GM12873 (cell line): ENCODE data around the gene IFT27.

Source experiments
- TF ChIP-seq, protein P1 (sequence below): IDR thresholded peaks from 2 replicates; pipeline ENCODE4 v1.5.1; 2012; ENCODE audit warnings: low read depth, mild to moderate bottlenecking, moderate library complexity, low read length, control low read depth; ENCODE audit not compliant: insufficient read depth; ENCODE audit errors: missing control alignments

Gene IFT27

DNA sequence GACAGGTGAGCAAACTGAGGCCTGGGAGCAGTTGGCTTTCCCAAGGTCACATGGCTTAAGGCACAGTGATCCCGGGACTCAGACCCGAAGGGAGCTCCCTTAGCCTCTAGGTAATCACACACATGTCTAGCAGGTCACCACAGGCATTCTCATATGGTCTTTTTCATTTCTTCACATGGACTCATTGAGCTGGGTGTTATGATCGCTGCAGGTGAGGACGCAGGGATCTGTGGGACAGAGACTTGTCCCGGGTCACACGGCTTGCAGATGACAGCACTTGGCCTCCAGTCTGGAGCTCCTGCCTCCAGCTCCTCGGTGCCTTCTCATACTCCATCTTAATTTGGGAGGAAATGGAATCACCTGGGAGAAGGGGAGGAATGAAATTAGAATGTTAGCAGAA lies 48.8 kb downstream of the IFT27 start:
- TF ChIP-seq, protein P1, sequence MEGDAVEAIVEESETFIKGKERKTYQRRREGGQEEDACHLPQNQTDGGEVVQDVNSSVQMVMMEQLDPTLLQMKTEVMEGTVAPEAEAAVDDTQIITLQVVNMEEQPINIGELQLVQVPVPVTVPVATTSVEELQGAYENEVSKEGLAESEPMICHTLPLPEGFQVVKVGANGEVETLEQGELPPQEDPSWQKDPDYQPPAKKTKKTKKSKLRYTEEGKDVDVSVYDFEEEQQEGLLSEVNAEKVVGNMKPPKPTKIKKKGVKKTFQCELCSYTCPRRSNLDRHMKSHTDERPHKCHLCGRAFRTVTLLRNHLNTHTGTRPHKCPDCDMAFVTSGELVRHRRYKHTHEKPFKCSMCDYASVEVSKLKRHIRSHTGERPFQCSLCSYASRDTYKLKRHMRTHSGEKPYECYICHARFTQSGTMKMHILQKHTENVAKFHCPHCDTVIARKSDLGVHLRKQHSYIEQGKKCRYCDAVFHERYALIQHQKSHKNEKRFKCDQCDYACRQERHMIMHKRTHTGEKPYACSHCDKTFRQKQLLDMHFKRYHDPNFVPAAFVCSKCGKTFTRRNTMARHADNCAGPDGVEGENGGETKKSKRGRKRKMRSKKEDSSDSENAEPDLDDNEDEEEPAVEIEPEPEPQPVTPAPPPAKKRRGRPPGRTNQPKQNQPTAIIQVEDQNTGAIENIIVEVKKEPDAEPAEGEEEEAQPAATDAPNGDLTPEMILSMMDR, result no peak

DNA sequence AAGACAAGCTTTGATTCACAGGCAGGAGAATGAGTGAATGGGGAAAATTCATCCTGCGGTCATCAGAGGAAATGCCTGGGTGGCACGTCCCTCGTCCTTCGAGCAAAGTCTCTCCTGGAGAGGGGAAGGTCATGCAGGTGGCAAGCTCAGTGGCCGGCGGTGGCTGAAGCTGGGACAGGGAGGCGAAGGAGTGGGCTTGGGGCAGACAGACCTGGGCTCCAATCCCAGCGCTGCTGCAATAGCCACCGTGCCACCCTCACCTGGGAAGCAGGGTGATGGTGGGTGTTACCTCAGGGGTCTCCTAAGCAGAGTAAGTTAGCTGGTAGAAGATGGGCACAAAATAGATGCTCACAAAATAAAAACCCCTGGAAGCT lies 49.9 kb downstream of the IFT27 start:
- TF ChIP-seq, protein P1, result no peak

DNA sequence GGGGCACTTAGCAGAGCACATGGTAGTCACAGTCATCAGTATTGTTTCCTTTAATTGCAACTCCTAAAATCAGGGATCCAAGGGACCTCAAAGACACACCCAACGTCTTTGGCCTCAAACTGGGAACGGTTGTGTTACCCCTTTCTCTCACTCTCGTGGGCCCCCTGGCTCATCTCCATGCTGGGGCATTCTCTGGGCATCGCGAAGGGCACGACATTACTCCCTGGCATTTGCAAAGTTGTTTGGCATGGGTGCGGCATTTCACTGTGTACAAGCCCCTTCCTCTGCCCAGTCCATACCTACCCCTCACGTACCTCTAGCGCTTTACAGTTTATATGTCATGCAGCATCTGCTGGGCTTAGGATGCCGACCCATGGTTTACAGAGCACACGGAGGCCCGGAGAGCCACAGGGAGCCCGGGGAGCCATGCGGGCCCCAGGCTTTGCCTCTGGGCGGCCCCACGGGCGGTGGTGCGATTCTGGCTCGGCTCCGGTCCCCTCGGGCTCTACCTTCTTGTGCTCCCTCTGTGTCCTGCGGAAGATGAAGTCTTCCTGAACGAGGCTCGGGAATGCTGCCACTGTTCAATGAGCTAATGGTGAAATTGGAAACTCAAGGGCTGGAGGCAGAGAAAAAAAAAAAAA lies 50.4 kb downstream of the IFT27 start:
- TF ChIP-seq, protein P1, result no peak

DNA sequence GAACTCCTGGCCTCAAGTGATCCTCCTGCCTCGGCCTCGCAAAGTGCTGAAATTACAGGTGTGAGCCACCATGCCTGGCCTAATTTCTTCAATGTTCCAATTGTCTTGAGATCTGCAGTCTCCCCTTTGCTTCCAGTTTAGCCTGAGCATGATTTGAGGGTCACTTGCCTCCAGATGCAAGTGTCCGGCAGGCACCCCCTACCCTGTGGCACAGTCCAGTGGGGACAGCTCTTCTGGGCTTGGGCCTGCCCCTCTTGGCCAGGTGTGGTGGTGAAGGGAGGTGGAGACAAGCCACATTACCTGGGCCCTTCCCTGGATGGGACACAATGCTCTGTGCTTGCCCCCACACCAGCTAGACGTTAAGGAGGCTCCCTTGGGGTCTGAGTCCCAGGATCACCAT lies 51.1 kb downstream of the IFT27 start:
- TF ChIP-seq, protein P1, result no peak

DNA sequence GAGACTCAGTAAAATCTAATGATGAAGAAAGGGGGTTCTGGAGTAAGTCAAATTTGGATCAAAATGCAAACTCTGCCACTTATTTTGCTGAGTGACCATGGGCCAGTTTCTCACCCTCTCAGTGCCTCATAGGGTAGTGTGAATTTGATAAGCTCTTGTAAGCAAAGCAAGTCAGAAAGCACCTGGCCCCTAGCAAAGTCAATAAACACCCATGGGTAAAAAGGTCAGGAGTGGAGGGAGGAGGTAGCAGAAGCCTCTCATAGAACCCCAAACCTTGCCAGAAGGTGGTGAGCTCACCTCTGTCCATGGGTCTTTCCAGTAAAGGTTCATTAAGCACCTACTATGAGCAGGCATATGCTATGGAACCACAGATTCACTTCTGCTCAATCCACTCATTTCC lies 53.9 kb downstream of the IFT27 start:
- TF ChIP-seq, protein P1, result no peak

DNA sequence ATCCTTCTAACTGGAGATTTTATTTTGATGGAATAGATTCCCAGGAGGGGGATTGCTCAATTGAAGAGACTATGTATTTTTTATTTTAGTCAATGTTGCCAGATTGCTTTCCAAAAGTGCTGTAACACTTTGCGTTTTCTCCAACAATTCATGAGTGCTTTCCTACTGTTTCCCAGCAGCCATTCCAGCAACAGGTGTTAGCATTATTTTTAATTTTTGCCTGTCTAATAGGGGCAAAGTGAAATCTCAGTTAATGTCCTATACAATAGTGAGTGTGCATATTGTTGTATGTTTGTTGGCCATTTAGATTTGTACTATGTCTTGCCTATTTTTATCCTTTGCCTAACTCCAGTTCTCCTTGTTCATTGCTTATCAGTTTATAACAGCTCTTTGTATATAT lies 60.3 kb downstream of the IFT27 start:
- TF ChIP-seq, protein P1, result no peak

DNA sequence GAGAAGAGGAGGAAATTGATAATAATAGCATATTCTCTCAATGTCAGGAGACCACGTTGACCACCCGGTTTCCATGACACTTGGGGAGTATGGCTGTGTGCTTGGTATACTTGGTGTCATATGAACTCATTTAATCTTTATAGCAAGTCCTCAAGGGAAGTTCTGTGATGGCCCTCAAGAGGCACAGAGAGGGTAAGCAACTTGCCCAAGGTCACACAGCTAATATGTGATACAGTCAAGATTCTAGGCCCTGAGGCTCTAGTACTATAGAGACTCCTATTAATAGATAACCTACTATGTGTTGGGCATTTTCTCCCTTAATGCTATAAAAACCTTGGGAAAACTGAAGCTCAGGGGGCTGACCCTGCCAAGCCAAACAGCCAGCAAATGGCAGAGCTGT lies 61.8 kb downstream of the IFT27 start:
- TF ChIP-seq, protein P1, result no peak

DNA sequence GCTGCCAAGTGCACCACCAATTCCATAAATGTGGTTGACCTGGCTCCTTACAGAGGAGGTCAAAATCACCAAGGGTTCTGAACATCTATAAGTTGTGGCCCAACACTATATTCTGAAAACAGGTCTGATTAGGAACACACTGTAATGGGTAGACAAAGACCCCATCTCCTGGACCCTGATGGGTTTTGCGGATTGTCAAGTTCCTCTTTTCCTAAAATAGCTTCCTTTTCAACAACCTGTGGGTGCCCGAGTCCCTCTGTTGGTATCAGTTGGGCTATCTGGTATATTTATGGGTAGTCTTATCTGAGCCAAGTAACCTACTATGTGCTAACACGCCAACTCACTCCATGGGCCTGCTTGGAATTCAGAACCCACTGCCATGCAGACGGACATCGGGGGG lies 62.5 kb downstream of the IFT27 start:
- TF ChIP-seq, protein P1, result no peak
